ENCODE results near the gene KCNA3. TPM values are rescaled to one million over a fixed set of nuclear protein-coding genes. Genes with fewer than 3 reads are reported as not detected.

KCNA3 gene
- total RNA-seq, 1 experiment from 2014 or later = not detected

Other genes with a start within 250 kb of the KCNA3 start
- gene PROK1, start 223.8 kb downstream of the KCNA3 start, total RNA-seq (2014; rRNA removed) = not detected in 2 replicates
- gene KCNA10, start 155.8 kb downstream of the KCNA3 start, total RNA-seq (2014; rRNA removed) = not detected in 2 replicates
- gene KCNA2, start 68.6 kb downstream of the KCNA3 start, total RNA-seq (2014; rRNA removed) = not detected in 2 replicates
- not detected in 2 replicates for gene CD53, start 198.2 kb upstream of the KCNA3 start, total RNA-seq (2014; rRNA removed)

All from PC-3 (cell line).